GM18858 (cell line): ENCODE measurements around the gene HPS6.
"Not testable (repeated sequence)": the region's sequence is repeated elsewhere in the genome, so short reads cannot be mapped to it uniquely, and the experiment has no call there.

ENCODE experiments used
- ATAC-seq: cut with Tn5 transposase; IDR thresholded peaks from one replicate; pipeline ENCODE4 v1.9.1; 2021; ENCODE audit not compliant: unreplicated experiment

The HPS6 gene

DNA sequence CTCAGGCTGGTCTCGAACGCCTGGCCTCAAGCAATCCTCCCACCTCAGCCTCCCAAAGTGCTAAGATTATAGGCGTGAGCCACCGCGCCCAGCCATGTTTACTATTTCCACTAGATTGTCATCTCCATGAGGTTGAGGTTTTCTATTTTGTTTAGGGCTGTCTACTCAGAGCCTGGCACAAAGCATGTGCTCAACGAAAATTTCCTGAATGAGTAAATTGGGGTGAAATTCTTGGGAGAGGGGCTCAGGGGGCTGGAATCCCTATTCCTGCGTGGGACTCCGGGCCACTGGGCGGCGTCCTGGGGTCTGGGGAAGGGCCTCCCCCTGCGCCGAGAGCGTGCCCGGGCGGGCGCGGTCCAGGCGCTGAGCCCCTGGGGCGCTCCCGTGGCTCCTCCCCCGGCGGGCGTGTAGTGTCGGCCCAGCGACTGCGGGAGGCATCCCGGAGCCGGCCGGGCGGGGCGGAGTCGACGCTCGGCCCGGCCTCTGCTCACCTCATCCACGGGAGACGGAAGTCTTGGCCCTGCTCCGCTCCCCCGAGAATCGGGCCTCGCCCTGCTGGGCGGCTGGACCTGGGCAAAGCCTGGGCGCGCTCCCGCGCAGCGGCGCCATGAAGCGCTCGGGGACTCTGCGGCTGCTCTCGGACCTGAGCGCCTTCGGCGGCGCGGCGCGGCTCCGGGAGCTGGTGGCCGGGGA, at the start of gene HPS6:
Gene HPS6 (plus strand): TSS at position 482 of the 693 bp plus-strand sequence. CDS start 126 bp downstream, at position 608.
- peak; percentile 84 for ATAC-seq

DNA sequence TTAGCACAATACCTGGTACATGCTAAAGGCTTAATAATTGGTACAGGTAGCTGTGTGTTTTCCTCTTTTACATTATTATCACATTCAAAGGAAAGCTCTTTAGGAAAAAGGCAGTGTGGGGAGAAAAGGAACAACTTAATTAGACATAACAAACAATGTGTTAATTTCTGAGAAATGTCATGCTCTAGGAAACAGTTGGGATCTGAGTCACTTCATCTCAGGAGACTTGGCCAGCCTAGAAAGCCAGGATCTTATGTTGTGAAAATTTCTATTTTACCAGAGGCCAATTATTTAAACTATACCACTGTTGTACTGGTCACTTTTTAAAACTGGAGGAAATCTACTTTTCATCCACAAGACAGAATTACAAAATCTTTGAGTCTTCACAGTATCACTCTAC, 48.7 kb upstream of the HPS6 start:
- no peak for ATAC-seq

DNA sequence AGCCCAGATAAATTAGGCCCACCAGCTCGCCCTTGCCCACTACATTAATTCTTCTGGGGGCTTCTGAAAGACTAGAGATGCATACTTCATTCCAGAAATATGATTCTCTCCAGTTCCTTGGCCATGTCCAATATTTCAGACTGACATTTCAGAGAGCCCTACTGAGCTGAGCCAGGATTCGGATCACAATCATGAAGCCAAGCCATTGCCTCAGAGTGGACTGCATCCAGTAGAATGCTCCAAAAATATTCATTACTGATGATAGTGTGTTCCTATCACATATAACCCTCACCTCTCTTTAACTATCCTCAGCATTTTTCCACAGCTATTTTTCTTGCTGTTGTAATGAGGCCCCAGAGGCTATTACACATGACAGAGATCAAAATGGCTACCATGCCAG, 47.9 kb upstream of the HPS6 start:
- no peak for ATAC-seq

DNA sequence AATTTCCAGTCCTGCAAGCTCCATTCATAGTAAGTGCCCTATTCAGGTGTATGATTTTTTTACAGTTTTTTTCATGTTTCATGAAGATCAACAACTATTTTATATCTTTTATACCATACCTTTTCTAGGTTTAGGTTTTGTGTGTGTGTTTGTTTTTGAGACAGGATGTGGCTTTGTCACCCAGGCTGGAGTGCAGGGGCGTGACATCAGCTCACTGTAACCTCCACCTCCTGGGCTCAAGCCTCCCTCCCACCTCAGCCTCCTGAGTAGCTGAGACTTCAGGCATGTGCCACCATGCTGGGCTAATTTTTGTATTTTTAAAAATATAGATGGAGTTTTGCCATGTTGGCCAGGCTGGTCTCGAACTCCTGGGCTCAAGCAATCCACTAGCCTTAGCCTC, 44.2 kb upstream of the HPS6 start:
- no peak for ATAC-seq

DNA sequence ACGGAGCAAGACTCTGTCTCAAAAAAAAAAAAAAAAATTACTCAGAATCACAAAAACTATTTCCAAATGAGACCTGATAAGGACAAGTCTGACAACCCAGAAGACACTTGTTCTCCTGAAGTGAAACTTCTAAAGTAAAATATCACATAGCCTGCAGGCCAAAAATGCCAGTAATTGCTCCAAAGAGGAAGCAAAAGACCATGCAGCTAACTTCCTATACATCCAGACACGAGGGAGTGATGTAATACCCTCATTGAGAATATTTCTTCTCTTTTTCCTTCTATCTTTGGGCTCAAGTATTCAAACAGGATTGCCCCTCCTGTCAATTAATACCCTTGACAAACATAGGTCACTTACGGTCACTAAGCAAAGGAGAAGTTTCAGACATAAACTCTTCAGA, 40.4 kb upstream of the HPS6 start:
- ATAC-seq: no peak

DNA sequence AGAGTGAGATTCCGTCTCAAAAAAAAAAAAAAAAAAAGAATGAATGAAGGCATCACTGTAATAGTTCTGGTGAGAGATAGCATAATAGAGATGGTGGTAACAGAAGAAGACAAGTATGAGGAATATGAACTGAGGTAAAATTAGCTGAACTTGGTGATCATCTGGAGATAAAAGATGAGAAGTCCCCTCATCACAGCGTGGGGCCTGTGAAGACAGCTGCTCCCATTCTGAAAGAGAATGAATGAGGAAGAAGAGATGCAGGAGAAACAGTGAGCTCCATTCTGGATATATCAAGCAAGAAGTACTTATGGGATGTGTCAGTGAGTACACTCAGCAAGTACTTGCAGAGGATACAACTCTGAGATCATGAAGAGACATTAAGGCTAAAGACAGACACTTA, 37.9 kb upstream of the HPS6 start:
- no peak for ATAC-seq

DNA sequence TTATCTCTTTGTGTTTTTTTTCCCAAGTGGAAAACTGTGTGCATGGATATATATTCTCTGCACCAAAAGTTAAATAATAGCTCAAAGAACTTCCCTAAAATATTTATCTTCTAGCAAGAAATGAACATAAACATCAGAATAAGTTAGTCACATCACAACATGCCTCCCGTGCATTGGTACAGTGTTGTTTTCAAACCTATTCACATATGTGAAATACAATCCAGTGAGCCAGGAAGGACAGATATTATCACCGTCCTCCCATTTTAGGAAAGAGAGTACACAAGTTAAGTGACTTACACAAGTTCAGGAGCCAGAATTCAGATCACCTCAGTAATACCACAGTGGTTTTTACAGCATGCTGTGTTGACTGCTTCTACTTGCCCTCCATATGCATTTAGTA, 31.4 kb upstream of the HPS6 start:
- no peak for ATAC-seq

DNA sequence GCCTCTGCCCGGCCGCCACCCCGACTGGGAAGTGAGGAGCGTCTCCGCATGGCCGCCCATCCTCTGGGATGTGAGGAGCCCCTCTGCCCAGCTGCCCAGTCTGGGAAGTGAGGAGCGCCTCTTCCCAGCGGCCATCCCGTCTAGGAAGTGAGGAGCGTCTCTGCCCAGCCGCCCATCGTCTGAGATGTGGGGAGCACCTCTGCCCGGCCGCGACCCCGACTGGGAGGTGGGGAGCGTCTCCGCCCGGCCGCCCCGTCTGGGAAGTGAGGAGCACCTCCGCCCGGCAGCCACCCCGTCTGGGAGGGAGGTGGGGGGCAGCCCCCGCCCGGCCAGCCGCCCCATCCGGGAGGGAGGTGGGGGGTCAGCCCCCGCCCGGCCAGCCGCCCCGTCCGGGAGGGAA, 29.3 kb upstream of the HPS6 start:
- ATAC-seq: not testable (repeated sequence)

DNA sequence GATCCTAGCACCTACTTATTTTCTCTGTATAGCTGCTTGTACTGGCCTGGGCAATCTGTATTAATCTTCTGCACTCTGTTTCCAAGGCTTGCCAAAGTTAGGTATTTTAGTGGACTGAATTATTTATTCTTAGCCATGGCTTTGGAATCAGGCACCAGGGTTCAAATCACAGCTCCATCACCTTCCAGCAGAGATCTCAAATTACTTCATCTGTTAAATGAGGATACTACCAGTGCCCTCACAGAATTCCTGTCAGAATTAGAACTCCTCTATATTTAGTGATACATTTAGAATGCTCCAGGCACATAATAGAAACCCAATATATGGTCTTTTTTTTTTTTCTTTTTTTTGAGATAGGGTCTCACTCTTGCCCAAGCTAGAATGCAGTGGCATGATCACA, 26.7 kb upstream of the HPS6 start:
- ATAC-seq: no peak

DNA sequence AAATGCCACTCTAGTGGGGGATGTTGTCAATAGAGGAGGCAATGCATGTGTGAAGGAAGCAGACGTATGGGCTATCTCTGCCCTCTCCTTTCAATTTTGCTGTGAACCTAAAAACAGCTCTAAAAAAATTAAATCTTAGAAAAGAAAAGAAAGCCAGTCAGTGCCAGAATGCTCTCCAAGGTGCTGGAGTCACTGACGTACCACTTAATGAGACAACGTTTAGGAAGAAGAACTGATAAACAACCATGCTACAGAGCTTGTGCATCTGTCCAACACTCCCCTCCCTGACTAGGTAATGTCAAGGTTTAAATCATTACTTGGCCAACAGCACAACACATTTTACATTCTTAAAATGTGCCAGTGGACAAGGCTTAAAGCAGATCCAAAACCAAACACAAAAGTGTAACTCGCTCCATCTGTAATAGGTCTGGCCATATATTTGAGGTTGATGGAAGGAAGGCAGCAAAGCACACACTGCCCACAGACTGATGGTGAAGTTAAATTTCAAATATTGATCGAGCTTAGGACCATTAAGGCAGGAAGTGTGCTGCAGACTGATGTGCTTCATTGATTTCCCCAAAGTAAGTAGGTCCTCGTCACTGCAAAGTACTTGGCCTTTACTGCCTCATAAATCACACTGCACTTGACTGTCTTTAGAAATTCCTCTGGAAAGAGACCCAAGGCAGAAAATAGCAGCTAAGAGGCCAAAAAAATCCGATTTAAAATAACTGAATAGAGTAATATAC, 24.7 kb upstream of the HPS6 start:
- ATAC-seq: no peak

DNA sequence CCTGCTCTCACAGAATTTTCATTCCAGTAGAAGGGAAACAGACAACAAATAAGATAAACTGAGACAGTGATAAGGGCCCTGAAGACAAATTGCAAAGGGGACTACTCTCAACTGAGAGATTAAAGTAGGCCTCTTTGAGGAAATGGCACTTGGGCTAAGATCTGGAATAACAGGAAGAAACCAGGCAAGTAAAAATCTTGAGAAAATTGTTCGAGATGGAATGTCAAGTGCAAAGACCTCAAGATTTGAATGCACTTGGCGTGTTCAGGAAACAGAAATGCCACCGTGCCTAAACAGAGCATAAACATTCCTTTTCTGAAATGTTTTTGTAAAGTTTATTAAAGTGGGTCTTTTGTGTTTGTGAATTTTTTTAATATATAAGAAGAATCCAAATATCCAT, 19.9 kb upstream of the HPS6 start:
- ATAC-seq: no peak

DNA sequence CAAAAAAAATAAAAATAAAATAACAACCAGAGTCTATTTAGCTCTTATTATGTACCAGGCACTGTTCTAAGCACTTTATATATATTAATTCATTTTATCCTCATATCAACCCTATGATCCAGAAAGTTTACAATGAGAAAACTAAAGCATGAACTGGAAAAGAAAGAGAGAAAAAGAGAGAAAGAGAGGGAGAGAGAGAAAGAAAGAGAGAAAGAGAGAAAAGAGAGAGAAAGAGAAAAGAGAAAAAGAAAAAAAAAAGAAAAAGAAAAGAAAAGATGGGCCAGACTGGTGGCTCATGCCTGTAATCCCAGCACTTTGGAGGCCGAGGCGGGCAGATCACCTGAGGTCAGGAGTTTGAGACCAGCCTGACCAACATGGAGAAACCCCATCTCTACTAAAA, 19.1 kb upstream of the HPS6 start:
- no peak for ATAC-seq

DNA sequence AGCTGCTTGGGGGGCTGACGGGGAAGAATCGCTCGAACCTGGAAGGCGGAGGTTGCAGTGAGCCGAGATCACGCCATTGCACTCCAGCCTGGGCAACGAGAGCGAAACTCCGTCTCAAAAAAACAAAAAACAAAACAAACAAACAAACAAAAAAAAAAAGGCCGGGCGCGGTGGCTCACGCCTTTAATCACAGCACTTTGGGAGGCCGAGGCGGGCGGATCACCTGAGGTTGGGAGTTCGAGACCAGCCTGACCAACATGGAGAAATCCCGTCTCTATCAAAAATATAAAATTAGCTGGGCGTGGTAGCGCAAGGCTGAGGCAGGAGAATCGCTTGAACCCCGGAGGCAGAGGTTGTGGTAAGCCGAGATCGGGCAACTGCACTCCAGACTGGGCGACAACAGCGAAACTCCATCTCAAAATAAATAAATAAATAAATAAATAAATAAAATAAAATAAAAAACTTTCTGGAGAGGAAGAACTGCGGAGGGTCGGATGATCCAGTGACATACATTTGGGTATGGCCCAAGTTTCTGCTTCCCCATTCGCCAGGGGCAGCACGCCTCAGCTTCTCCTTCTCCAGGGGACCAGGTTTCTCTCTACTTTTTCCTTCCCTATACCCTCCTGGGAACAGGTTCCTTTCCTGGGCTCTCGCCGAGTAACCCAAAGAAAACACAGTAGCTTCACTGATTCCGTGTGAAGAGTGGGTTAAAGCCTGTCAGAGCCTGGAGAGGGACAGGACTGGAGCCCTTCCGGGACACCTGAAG, 10.1 kb upstream of the HPS6 start:
- not testable (repeated sequence) for ATAC-seq

DNA sequence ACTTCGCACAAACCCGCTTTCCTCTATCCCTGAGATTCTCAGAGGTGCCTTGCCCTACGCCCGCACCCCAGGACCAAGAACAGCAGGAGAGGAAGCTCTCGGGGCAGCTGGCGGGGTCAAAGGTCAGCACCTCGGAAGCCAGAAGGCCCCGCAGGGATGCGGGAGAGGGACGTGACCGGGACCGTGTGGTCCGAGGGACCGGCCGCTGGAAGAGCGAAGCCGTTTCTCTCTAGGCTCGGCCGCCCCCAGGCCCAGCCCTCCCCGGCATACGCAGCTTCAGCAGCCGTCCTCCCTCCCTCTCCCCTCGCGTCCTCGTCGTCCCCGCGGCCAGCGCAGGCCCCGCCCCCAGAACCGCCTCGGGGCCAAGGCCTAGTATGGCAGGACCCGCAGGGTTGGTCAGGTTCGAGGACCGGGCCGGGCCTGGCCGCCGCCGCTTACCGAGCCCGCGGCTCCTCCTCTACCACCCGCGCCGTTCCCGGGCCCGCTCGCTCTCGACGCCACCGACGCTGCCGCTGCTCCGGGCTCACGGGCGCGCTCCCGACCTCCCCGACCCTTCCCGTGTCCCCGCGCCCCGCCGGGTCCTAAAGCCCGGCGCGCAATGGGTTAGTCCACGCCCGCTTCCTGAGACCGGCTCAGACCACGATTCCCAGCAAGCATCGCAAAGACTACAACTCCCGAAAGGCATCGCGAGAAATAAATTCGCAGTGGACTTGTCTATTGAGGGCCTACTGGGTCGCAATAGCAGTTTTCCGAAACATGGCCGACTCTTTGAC, 9.3 kb upstream of the HPS6 start, which contains the start of gene ARMH3:
Gene ARMH3 (minus strand): TSS at position 527 of the 773 bp plus-strand sequence. CDS start 16,059 bp downstream, outside the sequence.
- ATAC-seq: peak; percentile 91

DNA sequence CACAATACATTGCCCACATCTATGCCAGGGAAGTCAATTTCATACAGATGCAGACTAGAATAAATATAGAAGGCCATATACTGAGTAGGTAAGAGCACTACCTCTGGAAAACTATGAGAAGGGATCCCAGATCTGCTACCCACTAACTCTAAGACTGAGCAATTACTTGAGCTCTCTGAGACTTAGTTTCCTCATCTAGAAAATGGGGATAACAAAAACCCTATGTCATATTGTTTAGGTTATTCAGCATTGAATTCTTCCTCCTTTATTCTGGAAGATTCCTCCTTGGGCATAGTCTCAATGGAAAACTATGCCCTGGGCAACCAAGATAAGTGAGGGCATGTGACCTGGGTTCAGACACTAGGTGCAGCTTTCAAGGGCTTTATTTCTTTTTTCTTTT, 5.2 kb upstream of the HPS6 start:
- no peak for ATAC-seq

DNA sequence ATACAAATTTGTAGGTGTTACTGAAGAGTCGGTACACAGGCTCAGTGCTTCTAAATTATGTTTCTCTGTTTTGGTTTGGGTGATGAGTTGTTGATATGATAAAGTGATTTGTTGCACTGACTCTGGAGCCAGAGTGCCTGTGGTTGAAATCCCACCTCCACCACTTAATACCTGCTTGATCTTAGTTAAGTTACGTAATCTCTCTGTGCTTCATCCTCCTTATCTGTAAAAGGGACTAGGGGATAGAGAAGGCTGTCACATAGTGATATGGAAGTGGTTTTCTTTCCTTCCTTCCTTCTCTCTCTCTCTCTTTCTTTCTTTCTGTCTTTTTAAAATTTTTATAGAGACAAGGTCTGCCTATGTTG, 664 bp upstream of the HPS6 start:
- ATAC-seq: no peak

DNA sequence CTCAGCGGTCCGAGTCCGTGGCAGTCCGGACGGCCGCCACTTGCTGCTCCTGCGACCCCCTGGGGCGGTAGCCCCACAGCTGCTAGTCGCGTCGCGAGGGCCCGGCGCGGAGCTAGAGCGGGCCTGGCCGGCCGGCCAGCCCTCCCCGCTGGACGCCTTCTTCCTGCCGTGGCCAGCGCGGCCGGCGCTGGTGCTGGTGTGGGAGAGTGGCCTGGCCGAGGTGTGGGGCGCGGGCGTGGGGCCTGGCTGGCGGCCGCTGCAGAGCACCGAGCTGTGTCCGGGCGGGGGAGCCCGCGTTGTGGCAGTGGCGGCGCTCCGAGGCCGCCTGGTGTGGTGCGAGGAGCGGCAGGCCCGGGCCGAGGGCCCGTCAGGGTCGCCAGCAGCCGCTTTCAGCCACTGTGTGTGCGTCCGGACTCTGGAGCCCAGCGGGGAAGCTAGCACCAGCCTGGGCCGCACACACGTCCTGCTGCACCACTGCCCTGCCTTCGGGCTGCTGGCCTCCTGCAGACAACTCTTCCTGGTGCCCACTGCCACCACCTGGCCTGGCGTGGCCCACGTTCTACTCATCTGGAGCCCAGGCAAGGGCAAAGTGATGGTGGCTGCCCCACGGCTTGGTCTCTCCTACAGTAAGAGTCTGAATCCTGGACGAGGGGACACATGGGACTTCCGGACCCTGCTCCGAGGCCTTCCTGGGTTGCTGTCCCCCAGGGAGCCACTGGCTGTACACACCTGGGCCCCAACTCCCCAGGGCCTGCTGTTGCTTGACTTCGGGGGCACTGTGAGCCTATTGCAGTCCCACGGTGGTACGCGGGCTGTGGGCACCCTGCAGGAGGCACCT, 631 bp downstream of the HPS6 start:
- peak; percentile 16 for ATAC-seq

DNA sequence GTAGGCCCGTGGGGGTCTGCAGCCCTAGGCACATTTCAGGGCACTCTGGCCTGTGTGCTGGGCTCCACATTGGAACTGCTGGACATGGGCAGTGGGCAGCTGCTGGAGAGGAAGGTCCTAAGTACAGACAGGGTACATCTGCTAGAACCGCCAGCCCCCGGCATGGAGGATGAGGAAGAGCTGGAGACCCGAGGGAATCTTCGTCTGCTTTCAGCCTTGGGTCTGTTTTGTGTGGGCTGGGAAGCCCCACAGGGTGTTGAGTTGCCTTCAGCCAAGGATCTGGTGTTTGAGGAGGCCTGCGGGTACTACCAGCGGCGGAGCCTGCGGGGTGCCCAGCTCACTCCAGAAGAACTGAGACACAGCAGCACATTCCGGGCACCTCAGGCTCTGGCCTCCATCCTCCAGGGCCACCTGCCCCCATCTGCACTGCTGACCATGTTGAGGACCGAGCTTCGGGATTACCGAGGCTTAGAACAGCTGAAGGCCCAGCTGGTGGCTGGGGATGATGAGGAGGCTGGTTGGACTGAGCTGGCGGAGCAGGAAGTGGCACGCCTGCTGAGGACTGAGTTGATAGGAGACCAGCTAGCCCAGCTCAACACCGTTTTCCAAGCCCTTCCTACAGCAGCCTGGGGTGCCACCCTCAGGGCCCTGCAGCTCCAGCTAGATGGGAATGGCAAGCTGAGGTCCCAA, 1.4 kb downstream of the HPS6 start:
- no peak for ATAC-seq

DNA sequence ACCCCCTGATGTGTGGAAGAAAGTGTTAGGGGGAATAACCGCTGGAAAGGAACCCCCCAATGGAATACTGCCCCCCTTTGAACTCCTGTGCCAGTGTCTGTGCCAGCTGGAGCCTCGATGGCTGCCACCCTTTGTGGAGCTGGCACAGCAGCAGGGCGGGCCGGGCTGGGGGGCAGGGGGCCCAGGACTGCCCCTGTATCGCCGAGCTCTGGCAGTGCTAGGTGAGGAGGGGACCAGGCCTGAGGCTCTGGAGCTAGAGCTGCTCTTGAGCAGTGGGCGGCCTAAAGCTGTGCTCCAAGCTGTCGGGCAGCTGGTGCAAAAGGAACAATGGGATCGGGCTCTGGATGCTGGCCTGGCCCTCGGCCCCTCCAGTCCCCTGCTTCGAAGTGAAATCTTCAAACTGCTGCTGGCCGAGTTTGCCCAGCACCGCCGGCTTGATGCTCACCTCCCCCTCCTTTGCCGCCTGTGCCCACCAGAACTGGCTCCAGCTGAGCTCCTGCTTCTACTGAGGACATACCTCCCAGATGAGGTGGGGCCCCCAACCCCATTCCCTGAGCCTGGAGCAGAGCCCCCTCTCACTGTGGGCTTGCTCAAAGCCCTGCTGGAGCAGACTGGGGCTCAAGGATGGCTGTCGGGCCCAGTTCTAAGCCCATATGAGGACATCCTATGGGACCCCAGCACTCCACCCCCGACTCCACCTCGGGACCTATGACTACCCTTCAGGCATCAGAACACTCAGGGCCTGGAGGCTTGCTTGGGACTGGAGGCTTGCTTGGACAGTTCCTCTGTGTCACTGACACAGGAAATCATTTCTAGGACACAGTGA, 2.2 kb downstream of the HPS6 start:
- no peak for ATAC-seq
